Hindlimb muscle (tissue), 1 donor: ENCODE measurements around the gene GALNT9. TPM values are rescaled to one million over a fixed set of nuclear protein-coding genes. Genes with fewer than 3 reads are reported as not detected.
"Not testable (repeated sequence)": the region's sequence is repeated elsewhere in the genome, so short reads cannot be mapped to it uniquely, and the experiment has no call there.

Experiments used
- DNase-seq: peaks from one replicate; pipeline ENCODE4 v3.0.0-alpha.2; 2013
- polyA plus RNA-seq: library from polyadenylated mRNA; unstranded; fragments of 120-200 nt; gene quantifications from one replicate; pipeline ENCODE4 v1.2.1, GENCODE V29; 2013; ENCODE audit not compliant: insufficient read length

Gene GALNT9
- polyA plus RNA-seq, 1 donor: 1.5 TPM

- no peak for DNase-seq
These were observed 80.8 kb downstream of the GALNT9 start for GRCh38 chr12:132248453-132249167.

- no peak for DNase-seq
These were observed 81.5 kb downstream of the GALNT9 start for GRCh38 chr12:132247718-132248452.

GRCh38 chr12:132246997-132247717, 82.2 kb downstream of the GALNT9 start:
- no peak for DNase-seq

- no peak for DNase-seq
These were observed 83.8 kb downstream of the GALNT9 start for GRCh38 chr12:132245521-132246101.

- no peak for DNase-seq
These were observed 84.6 kb downstream of the GALNT9 start for GRCh38 chr12:132244724-132245295.

GRCh38 chr12:132243596-132244310, 85.6 kb downstream of the GALNT9 start:
- no peak for DNase-seq

- not testable (repeated sequence) for DNase-seq
These were observed 86.2 kb downstream of the GALNT9 start for GRCh38 chr12:132243171-132243570.

- DNase-seq: not testable (repeated sequence)
These were observed 88.8 kb downstream of the GALNT9 start for GRCh38 chr12:132240669-132241007.

GRCh38 chr12:132239796-132240668, 89.4 kb downstream of the GALNT9 start:
- DNase-seq: no peak

- DNase-seq: no peak
These were observed 90.0 kb downstream of the GALNT9 start for GRCh38 chr12:132239392-132239791.

- DNase-seq: no peak
These were observed 90.5 kb downstream of the GALNT9 start for GRCh38 chr12:132238884-132239283.

- DNase-seq: no peak
These were observed 90.9 kb downstream of the GALNT9 start for GRCh38 chr12:132238488-132238854.

GRCh38 chr12:132237772-132238487, 91.5 kb downstream of the GALNT9 start:
- DNase-seq: no peak

- no peak for DNase-seq
These were observed 92.2 kb downstream of the GALNT9 start for GRCh38 chr12:132236930-132237771.

GRCh38 chr12:132236129-132236929, 93.1 kb downstream of the GALNT9 start:
- DNase-seq: no peak

- no peak for DNase-seq
These were observed 94.1 kb downstream of the GALNT9 start for GRCh38 chr12:132235116-132235820.

GRCh38 chr12:132230381-132230780, 99.0 kb downstream of the GALNT9 start:
- DNase-seq: no peak

- DNase-seq: no peak
These were observed 99.5 kb downstream of the GALNT9 start for GRCh38 chr12:132229926-132230325.
